ENCODE measurements around the gene CADM1. TPM values are rescaled to one million over a fixed set of nuclear protein-coding genes. Genes with fewer than 3 reads are reported as not detected.

CADM1 gene
- total RNA-seq, 2 experiments from 2014 or later, result 59.7 to 89.7 TPM

GRCh38 chr11:115155978-115156377 lies 348.2 kb downstream of the CADM1 start:
- BruUV-seq (replicated peaks), result no TSS peak
- POLR2A ChIA-PET, result no interaction called here
- Histone ChIP-seq H3K9me3 (ENCODE audit: low read length) (no peaks in the 10 kb centered on the region), H4K20me1 (ENCODE audit: insufficient read depth, low read length) (no peaks in the 10 kb centered on the region), H3K27ac (ENCODE audit: low read depth, low read length, poor library complexity, severe bottlenecking) (no peak overlapping the region), H3K79me2 (ENCODE audit: insufficient read depth, low read depth, low read length) (no peaks in the 10 kb centered on the region), H3K4me3 (ENCODE audit: low read depth, low read length, poor library complexity, severe bottlenecking) (no peak overlapping the region), H3K9me2 (ENCODE audit: insufficient read depth, low read length) (no peaks in the 10 kb centered on the region), H3K36me3 (ENCODE audit: insufficient read depth, low read length) (no peaks in the 10 kb centered on the region), H2AFZ (ENCODE audit: low read length) (no peak overlapping the region), H3K4me2 (ENCODE audit: low read length) (no peak overlapping the region), H3K4me1 (ENCODE audit: insufficient read depth, low read length, poor library complexity, severe bottlenecking) (no peaks in the 10 kb centered on the region)
- CTCF ChIA-PET (ENCODE audit: unreplicated experiment), result no interaction called here
- no peak for TF ChIP-seq CTCF (conservative IDR thresholded peaks at IDR 0.05; ENCODE audit: low read length)
- TF ChIP-seq EZH2phosphoT487 (IDR thresholded peaks at IDR 0.05; ENCODE audit: borderline replicate concordance, low read depth, low read length), result no peak
- no peak for DNase-seq (ENCODE audit: low spot score)
- intact Hi-C loops (cut with micrococcal nuclease; ENCODE audit: unreplicated experiment), result no loop called here

- Histone ChIP-seq H3K36me3 (ENCODE audit: insufficient read depth, low read length) (no peaks in the 10 kb centered on the region), H3K9me2 (ENCODE audit: insufficient read depth, low read length) (no peaks in the 10 kb centered on the region), H3K4me1 (ENCODE audit: insufficient read depth, low read length, poor library complexity, severe bottlenecking) (no peaks in the 10 kb centered on the region), H4K20me1 (ENCODE audit: insufficient read depth, low read length) (no peaks in the 10 kb centered on the region), H3K4me3 (ENCODE audit: low read depth, low read length, poor library complexity, severe bottlenecking) (no peak overlapping the region), H3K4me2 (ENCODE audit: low read length) (no peak overlapping the region), H3K9me3 (ENCODE audit: low read length) (no peaks in the 10 kb centered on the region), H2AFZ (ENCODE audit: low read length) (no peak overlapping the region), H3K27ac (ENCODE audit: low read depth, low read length, poor library complexity, severe bottlenecking) (no peak overlapping the region), H3K79me2 (ENCODE audit: insufficient read depth, low read depth, low read length) (no peaks in the 10 kb centered on the region)
- no TSS peak for BruUV-seq (replicated peaks)
- no peak for DNase-seq (ENCODE audit: low spot score)
- POLR2A ChIA-PET, result no interaction called here
- TF ChIP-seq CTCF (conservative IDR thresholded peaks at IDR 0.05; ENCODE audit: low read length) (no peak), EZH2phosphoT487 (IDR thresholded peaks at IDR 0.05; ENCODE audit: borderline replicate concordance, low read depth, low read length) (no peak)
- intact Hi-C loops (cut with micrococcal nuclease; ENCODE audit: unreplicated experiment), result no loop called here
- CTCF ChIA-PET (ENCODE audit: unreplicated experiment), result no interaction called here
Measured at GRCh38 chr11:115155320-115155719, 348.9 kb downstream of the CADM1 start.

- DNase-seq (ENCODE audit: low spot score), result no peak
- Histone ChIP-seq H3K27ac (ENCODE audit: low read depth, low read length, poor library complexity, severe bottlenecking) (no peak overlapping the region), H3K4me2 (ENCODE audit: low read length) (no peak overlapping the region), H2AFZ (ENCODE audit: low read length) (no peak overlapping the region), H3K9me2 (ENCODE audit: insufficient read depth, low read length) (no peaks in the 10 kb centered on the region), H3K4me3 (ENCODE audit: low read depth, low read length, poor library complexity, severe bottlenecking) (no peak overlapping the region), H3K79me2 (ENCODE audit: insufficient read depth, low read depth, low read length) (no peaks in the 10 kb centered on the region), H3K9me3 (ENCODE audit: low read length) (no peaks in the 10 kb centered on the region), H3K4me1 (ENCODE audit: insufficient read depth, low read length, poor library complexity, severe bottlenecking) (no peaks in the 10 kb centered on the region), H4K20me1 (ENCODE audit: insufficient read depth, low read length) (no peaks in the 10 kb centered on the region), H3K36me3 (ENCODE audit: insufficient read depth, low read length) (no peaks in the 10 kb centered on the region)
- no TSS peak for BruUV-seq (replicated peaks)
- ChIA-PET POLR2A (no interaction called here), CTCF (ENCODE audit: unreplicated experiment) (no interaction called here)
- intact Hi-C loops (cut with micrococcal nuclease; ENCODE audit: unreplicated experiment), result no loop called here
- no peak for TF ChIP-seq CTCF (conservative IDR thresholded peaks at IDR 0.05; ENCODE audit: low read length)
- TF ChIP-seq EZH2phosphoT487 (IDR thresholded peaks at IDR 0.05; ENCODE audit: borderline replicate concordance, low read depth, low read length), result no peak
Measured at GRCh38 chr11:115154355-115154736, 349.9 kb downstream of the CADM1 start.
